Activated CD4-positive, alpha-beta T cell treated with anti-CD3 and anti-CD28 coated beads for 24 hours (primary cell): ENCODE data around the gene MCAT.
"Not testable (repeated sequence)": the region's sequence is repeated elsewhere in the genome, so short reads cannot be mapped to it uniquely, and the experiment has no call there.

ENCODE experiments used
- DNase-seq, 2 donors: peaks; one replicate each; pipeline ENCODE4 v3.0.0-alpha.2; 2020; ENCODE audit warnings: low read depth in 2 of 2

MCAT gene

GRCh38 chr22:43154887-43155536, 11.8 kb upstream of the MCAT start:
- DNase-seq, result no peak

- DNase-seq, result no peak
Observed at GRCh38 chr22:43153899-43154298, 10.7 kb upstream of the MCAT start.

GRCh38 chr22:43152357-43153071, 9.3 kb upstream of the MCAT start:
- DNase-seq, result peak; percentile 32 to 44

GRCh38 chr22:43152003-43152356, 8.8 kb upstream of the MCAT start:
- no peak for DNase-seq

GRCh38 chr22:43151251-43152002, 8.2 kb upstream of the MCAT start, which contains the start of gene TSPO:
TSS of gene TSPO (plus strand) at chr22:43151559. CDS start at chr22:43159239, 7,680 bp downstream.
- peak; percentile 43 to 51 for DNase-seq

- no peak for DNase-seq
Observed at GRCh38 chr22:43150731-43151206, 7.6 kb upstream of the MCAT start.

- DNase-seq, result no peak
Observed at GRCh38 chr22:43148581-43148980, 5.4 kb upstream of the MCAT start.

- DNase-seq, result no peak
Observed at GRCh38 chr22:43147821-43148220, 4.6 kb upstream of the MCAT start.

GRCh38 chr22:43146332-43146731, 3.1 kb upstream of the MCAT start:
- DNase-seq, result not testable (repeated sequence)

- not testable (repeated sequence) for DNase-seq
Observed at GRCh38 chr22:43145371-43145770, 2.2 kb upstream of the MCAT start.

GRCh38 chr22:43144949-43145348, 1.8 kb upstream of the MCAT start:
- no peak for DNase-seq

GRCh38 chr22:43136801-43137200, 6.4 kb downstream of the MCAT start:
- no peak for DNase-seq

GRCh38 chr22:43136255-43136654, 6.9 kb downstream of the MCAT start:
- no peak for DNase-seq

GRCh38 chr22:43135565-43135964, 7.6 kb downstream of the MCAT start:
- no peak for DNase-seq

- DNase-seq, result no peak
Observed at GRCh38 chr22:43134553-43134952, 8.6 kb downstream of the MCAT start.

GRCh38 chr22:43133401-43133800, 9.8 kb downstream of the MCAT start:
- DNase-seq, result no peak

- no peak for DNase-seq
Observed at GRCh38 chr22:43131773-43132501, 11.3 kb downstream of the MCAT start.

- no peak for DNase-seq
Observed at GRCh38 chr22:43129426-43130425, 13.5 kb downstream of the MCAT start.

- no peak for DNase-seq
Observed at GRCh38 chr22:43128928-43129424, 14.2 kb downstream of the MCAT start.

GRCh38 chr22:43128116-43128515, 15.1 kb downstream of the MCAT start:
- DNase-seq, result no peak
